Mesothelial cell of epicardium (in vitro differentiated cells): Measurements from ENCODE around the gene KIF20B. TPM values are rescaled to one million over a fixed set of nuclear protein-coding genes. Genes with fewer than 3 reads are reported as not detected.

ENCODE experiments used
- DNase-seq, 2 experiments: peaks; one replicate each; pipeline ENCODE4 v3.0.0; 2021; ENCODE audit warnings: low spot score in 2 of 2; ENCODE audit not compliant: unreplicated experiment in 2 of 2
- H3K27ac Mint-ChIP-seq: 2 replicates; pipeline ENCODE4 v1.8.0; 2021; ENCODE audit warnings: mixed read lengths
- H3K27me3 Mint-ChIP-seq: 2 replicates; pipeline ENCODE4 v1.8.0; 2021; ENCODE audit warnings: low read depth, mixed read lengths
- H3K36me3 Mint-ChIP-seq: 2 replicates; pipeline ENCODE4 v1.8.0; 2021; ENCODE audit warnings: mixed read lengths
- H3K4me1 Mint-ChIP-seq: 2 replicates; pipeline ENCODE4 v1.8.0; 2021; ENCODE audit warnings: mixed read lengths
- H3K4me3 Mint-ChIP-seq: 2 replicates; pipeline ENCODE4 v1.8.0; 2021; ENCODE audit warnings: mild to moderate bottlenecking, moderate library complexity, mixed read lengths
- H3K9me3 Mint-ChIP-seq: 2 replicates; pipeline ENCODE4 v1.8.0; 2021; ENCODE audit warnings: mixed read lengths
- CTCF ChIP-seq: fragments of 200-600 bp; sonication (generic); IDR thresholded peaks from one replicate; pipeline ENCODE4 v1.5.0; 2021; ENCODE audit warnings: antibody characterized with exemption; ENCODE audit not compliant: unreplicated experiment
- total RNA-seq: library from RNA; stranded (reverse); gene quantifications from 3 replicates; pipeline ENCODE4 v1.2.1, GENCODE V29; 2021

The KIF20B gene
- total RNA-seq, 1 donor from 2014 or later = 20.4 TPM

GRCh38 chr10:89665302-89665701 is 36.1 kb upstream of the KIF20B start:
- no peak overlapping the region for H3K27ac Mint-ChIP-seq
- H3K4me3 Mint-ChIP-seq = no peak overlapping the region
- no peak for TF ChIP-seq CTCF
- no peaks in the 10 kb centered on the region for H3K4me1 Mint-ChIP-seq
- no peaks in the 10 kb centered on the region for H3K36me3 Mint-ChIP-seq
- DNase-seq = no peak
- H3K9me3 Mint-ChIP-seq = no peaks in the 10 kb centered on the region
- H3K27me3 Mint-ChIP-seq = no peaks in the 10 kb centered on the region

GRCh38 chr10:89666138-89666537 is 35.3 kb upstream of the KIF20B start:
- no peaks in the 10 kb centered on the region for H3K9me3 Mint-ChIP-seq
- no peak for DNase-seq
- H3K4me1 Mint-ChIP-seq = no peaks in the 10 kb centered on the region
- no peak for TF ChIP-seq CTCF
- no peaks in the 10 kb centered on the region for H3K36me3 Mint-ChIP-seq
- no peak overlapping the region for H3K4me3 Mint-ChIP-seq
- no peaks in the 10 kb centered on the region for H3K27me3 Mint-ChIP-seq
- H3K27ac Mint-ChIP-seq = no peak overlapping the region

- H3K27ac Mint-ChIP-seq = no peak overlapping the region
- no peaks in the 10 kb centered on the region for H3K9me3 Mint-ChIP-seq
- no peaks in the 10 kb centered on the region for H3K27me3 Mint-ChIP-seq
- H3K4me1 Mint-ChIP-seq = no peaks in the 10 kb centered on the region
- no peaks in the 10 kb centered on the region for H3K36me3 Mint-ChIP-seq
- no peak for DNase-seq
- no peak overlapping the region for H3K4me3 Mint-ChIP-seq
- TF ChIP-seq CTCF = no peak
These were observed 32.9 kb upstream of the KIF20B start for GRCh38 chr10:89668386-89669071.

- Mint-ChIP-seq H3K9me3 (no peaks in the 10 kb centered on the region), H3K36me3 (no peaks in the 10 kb centered on the region)
- no peak for TF ChIP-seq CTCF
These were observed 31.4 kb upstream of the KIF20B start for GRCh38 chr10:89669985-89670384.

GRCh38 chr10:89670926-89671325 is 30.5 kb upstream of the KIF20B start:
- no peaks in the 10 kb centered on the region for H3K9me3 Mint-ChIP-seq
- DNase-seq = no peak

More at GRCh38 chr10:89669985-89670384, 31.4 kb upstream of the KIF20B start:
- no peak overlapping the region for H3K4me3 Mint-ChIP-seq
- H3K27me3 Mint-ChIP-seq = no peaks in the 10 kb centered on the region
- no peak overlapping the region for H3K27ac Mint-ChIP-seq
- H3K4me1 Mint-ChIP-seq = peaks cover 4% of the 10 kb centered on the region
- DNase-seq = no peak

More at GRCh38 chr10:89670926-89671325, 30.5 kb upstream of the KIF20B start:
- Mint-ChIP-seq H3K36me3 (no peaks in the 10 kb centered on the region), H3K27ac (no peak overlapping the region), H3K27me3 (no peaks in the 10 kb centered on the region), H3K4me1 (peaks cover 4% of the 10 kb centered on the region), H3K4me3 (no peak overlapping the region)
- TF ChIP-seq CTCF = no peak
